Epithelial cell of esophagus (primary cell): Measurements from ENCODE around the gene POU2AF1.
"Not testable (repeated sequence)": the region's sequence is repeated elsewhere in the genome, so short reads cannot be mapped to it uniquely, and the experiment has no call there.

ENCODE experiments used
- DNase-seq: peaks from one replicate; pipeline ENCODE4 v3.0.0; 2010; ENCODE audit warnings: low read depth
- H3K4me3 ChIP-seq: 2 replicates; pipeline ENCODE4 v1.5.1; 2011; ENCODE audit warnings: mild to moderate bottlenecking, low read length, control low read depth
- TF ChIP-seq, protein P1 (sequence below): IDR thresholded peaks from 2 replicates; pipeline ENCODE4 v1.5.1; 2011; ENCODE audit warnings: low read depth, mild to moderate bottlenecking, low read length, control low read depth, inconsistent platforms; ENCODE audit not compliant: insufficient read depth; ENCODE audit errors: missing control alignments

The POU2AF1 gene

DNA sequence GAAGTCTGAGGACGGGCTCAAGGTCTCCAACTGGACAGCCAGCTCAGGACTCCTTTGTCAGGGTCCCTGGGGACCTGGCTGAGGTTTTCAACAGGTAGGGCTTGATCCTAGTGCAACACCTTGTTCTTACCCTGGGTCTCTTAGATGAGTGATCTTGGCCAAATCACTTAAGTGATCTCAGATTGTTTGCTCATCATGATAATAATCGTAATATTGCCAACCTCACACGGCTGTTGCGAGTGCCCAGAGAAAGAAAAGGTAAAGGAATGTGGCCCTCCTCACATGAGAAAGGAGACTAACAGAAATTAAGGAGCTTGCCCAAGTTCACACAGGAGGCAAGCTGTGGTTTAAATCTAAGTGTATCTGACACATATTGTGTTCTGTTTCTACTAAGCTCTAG, 52.3 kb downstream of the POU2AF1 start:
- no peak for DNase-seq
- H3K4me3 ChIP-seq: no peak overlapping the region
- TF ChIP-seq, protein P1, sequence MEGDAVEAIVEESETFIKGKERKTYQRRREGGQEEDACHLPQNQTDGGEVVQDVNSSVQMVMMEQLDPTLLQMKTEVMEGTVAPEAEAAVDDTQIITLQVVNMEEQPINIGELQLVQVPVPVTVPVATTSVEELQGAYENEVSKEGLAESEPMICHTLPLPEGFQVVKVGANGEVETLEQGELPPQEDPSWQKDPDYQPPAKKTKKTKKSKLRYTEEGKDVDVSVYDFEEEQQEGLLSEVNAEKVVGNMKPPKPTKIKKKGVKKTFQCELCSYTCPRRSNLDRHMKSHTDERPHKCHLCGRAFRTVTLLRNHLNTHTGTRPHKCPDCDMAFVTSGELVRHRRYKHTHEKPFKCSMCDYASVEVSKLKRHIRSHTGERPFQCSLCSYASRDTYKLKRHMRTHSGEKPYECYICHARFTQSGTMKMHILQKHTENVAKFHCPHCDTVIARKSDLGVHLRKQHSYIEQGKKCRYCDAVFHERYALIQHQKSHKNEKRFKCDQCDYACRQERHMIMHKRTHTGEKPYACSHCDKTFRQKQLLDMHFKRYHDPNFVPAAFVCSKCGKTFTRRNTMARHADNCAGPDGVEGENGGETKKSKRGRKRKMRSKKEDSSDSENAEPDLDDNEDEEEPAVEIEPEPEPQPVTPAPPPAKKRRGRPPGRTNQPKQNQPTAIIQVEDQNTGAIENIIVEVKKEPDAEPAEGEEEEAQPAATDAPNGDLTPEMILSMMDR: no peak

DNA sequence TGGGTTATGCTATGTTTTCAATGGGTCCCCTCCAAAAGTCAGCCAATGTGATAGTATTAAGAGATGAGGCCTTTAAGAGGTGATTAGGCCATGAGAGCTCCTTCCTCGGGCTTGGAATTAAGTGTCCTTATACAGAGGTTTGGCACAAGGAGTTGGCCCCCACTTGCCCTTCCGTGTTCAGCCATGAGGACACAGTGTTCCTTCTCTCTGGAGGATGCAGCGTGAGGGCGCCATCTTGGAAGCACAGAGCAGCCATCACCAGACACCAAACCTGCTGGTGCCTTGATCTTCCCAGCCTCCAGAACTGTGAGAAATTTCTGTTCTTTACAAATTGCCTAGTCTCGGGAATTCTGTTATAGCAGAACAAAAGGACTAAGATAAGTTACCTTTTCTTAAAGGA, 53.8 kb downstream of the POU2AF1 start:
- H3K4me3 ChIP-seq: no peak overlapping the region
- no peak for DNase-seq
- TF ChIP-seq, protein P1: no peak

DNA sequence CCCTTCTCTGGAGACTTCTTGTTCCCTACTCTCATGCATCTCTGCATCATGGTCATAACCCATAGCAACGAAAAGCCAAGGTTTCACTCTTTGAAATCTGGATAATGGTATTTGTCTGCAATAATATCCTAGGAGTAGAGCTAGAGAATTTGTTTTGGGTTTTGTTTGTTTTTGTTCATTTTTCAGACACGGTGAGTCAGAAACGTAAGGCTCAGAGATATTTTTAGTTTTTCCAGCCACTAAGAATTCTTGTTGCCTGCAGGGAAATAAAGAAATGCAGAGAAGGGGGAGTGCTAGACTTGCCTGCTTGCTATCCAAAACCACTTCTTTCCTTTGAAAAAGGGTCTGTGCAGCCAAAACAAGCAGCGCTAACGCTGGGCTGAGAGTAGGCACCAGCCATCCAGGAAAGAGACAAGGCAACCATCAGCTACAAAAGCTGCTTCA, 54.8 kb downstream of the POU2AF1 start:
- no peak for DNase-seq
- TF ChIP-seq, protein P1: no peak
- H3K4me3 ChIP-seq: no peak overlapping the region

DNA sequence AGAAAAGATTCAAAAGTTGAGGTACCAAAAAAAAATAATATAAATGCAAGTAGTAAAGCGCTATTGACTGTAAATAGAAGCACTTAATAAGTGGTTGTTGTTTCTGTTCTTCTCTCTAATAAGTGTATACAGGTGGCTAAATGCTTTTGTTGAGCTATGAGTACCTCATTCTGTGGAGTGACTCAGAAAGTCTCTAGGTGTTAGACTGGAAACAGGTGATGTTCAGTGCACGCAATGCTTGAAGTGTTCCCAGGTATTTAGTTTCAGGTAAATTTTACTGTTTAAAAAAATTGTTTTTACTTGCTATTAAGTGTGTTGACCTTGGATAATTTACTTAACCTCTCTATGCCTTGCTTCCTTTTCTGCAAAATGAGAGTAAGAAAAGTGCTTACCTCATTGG, 56.5 kb downstream of the POU2AF1 start:
- peak; percentile 39 for DNase-seq

DNA sequence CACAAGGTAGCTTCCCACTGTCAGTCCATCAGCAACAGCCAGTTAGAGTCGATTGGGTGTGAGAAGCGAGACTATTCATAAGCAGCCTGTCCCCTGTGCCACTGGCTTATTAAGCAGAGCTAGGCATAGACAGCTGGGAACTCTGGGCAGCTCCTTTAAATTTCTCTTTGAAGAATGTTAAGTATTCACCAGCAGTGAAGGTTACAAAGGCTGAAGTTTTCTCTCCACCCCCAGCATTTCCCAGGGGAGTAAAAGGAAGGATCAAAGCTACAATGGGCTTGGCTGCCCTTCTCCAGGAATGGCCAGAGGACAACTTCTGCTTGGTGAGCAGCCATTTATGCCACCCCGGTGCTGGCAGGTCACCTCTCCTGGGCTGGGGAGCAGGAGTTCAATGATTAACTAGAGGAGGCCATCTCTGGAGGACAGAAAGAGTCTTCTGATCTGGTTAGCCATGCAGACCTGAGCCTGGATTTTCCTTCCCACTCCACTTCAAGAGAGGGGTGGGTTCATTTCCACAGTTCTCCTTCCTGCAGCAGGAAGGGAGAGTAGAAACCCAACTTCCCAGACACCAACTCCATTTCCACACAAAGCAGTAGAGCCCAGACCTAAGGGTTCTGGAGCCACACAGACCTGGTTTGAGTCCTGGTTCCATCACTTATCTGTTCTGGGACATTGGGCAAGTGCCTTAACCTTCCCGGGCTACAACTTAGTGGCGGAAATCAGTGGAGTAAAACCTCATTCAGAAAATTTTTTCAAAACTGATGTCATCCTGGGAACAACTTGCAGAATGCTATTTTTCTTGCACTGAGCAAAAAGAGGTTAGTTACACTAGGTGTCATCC, 58.1 kb downstream of the POU2AF1 start:
- TF ChIP-seq, protein P1: no peak
- H3K4me3 ChIP-seq: no peak overlapping the region
- DNase-seq: no peak

More for the DNA sequence above, 56.5 kb downstream of the POU2AF1 start:
- H3K4me3 ChIP-seq: no peak overlapping the region
- TF ChIP-seq, protein P1: no peak

DNA sequence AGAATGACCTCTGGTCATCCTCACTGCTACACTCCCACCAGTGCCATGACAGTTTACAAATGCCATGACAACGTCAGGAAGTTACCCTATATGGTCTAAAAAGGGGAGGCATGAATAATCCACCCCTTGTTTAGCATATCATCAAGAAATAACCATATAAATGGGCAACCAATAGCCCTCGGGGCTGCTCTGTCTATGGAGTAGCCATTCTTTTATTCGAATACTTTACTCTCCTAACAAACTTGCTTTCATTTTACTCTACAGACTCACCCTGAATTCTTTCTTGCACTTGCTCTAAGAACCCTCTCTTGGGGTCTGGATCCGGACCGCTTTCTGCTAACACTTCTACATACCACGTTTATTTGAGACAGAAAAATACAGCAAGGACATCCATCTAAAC, 58.9 kb downstream of the POU2AF1 start:
- not testable (repeated sequence) for H3K4me3 ChIP-seq

DNA sequence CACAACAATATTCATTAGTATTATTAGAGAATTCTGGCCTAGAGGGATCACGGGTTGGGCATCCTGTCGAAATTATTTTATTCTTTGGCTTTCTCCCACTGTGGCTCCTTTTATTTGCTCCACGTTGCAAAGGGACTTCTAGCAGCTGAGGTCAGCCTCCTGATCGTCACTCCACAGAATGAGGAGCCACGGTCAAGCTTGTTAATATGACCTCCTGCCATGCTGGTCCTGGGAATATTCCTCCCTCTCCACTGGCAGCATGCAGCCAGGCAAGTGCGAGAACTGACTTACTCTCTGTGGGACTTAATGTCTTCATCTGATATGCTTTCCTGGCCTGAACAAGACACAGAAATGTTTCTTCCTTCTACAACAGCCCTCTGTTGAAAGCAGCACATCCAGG, 59.8 kb downstream of the POU2AF1 start:
- TF ChIP-seq, protein P1: no peak
- no peak overlapping the region for H3K4me3 ChIP-seq
- no peak for DNase-seq

More for the DNA sequence above, 58.9 kb downstream of the POU2AF1 start:
- DNase-seq: not testable (repeated sequence)
